ENCODE results near the gene LYPD8. TPM values are rescaled to one million over a fixed set of nuclear protein-coding genes. Genes with fewer than 3 reads are reported as not detected.
"Not testable (repeated sequence)": the region's sequence is repeated elsewhere in the genome, so short reads cannot be mapped to it uniquely, and the experiment has no call there.

Gene LYPD8
- total RNA-seq, 2 experiments from 2014 or later = not detected

GRCh38 chr1:248798791-248799190, 43.2 kb upstream of the LYPD8 start:
- no peak for TF ChIP-seq CTCF (IDR thresholded peaks at IDR 0.05)
- Mint-ChIP-seq H3K27ac (no peak overlapping the region), H3K4me1 (ENCODE audit: low read depth) (no peaks in the 10 kb centered on the region), H3K9me3 (peaks cover 6% of the 10 kb centered on the region), H3K4me3 (no peak overlapping the region), H3K36me3 (ENCODE audit: low read depth) (no peaks in the 10 kb centered on the region), H3K27me3 (peaks cover 19% of the 10 kb centered on the region)
- ATAC-seq (no peak), DNase-seq (no peak)
- intact Hi-C loops (cut with micrococcal nuclease) = no loop called here
- ChIA-PET POLR2A (no interaction called here), CTCF (interaction anchor here (1.6 to 2.1 kb wide), 2 partner anchors 8 to 177 kb away, joined by 5 to 8 read pairs; no protein-coding TSS in a partner anchor)

GRCh38 chr1:248794663-248795062, 39.1 kb upstream of the LYPD8 start:
- POLR2A ChIA-PET; ATAC-seq; H3K27me3 Mint-ChIP-seq; H3K4me1 Mint-ChIP-seq (ENCODE audit: low read depth); H3K36me3 Mint-ChIP-seq (ENCODE audit: low read depth); DNase-seq; H3K4me3 Mint-ChIP-seq; H3K27ac Mint-ChIP-seq; H3K9me3 Mint-ChIP-seq; intact Hi-C loops (cut with micrococcal nuclease): not testable (repeated sequence)
- CTCF ChIA-PET = interaction anchor here (2.2 kb wide), 1 partner anchor 13 kb away, joined by 6 read pairs; no protein-coding TSS in a partner anchor

- peak; percentile 61 for ATAC-seq
- DNase-seq = no peak
- Mint-ChIP-seq H3K9me3 (peaks cover 6% of the 10 kb centered on the region), H3K36me3 (ENCODE audit: low read depth) (no peaks in the 10 kb centered on the region), H3K4me3 (no peak overlapping the region), H3K27ac (no peak overlapping the region), H3K4me1 (ENCODE audit: low read depth) (no peaks in the 10 kb centered on the region), H3K27me3 (peaks cover 5% of the 10 kb centered on the region)
- POLR2A ChIA-PET = no interaction called here
- intact Hi-C loops (cut with micrococcal nuclease) = no loop called here
- TF ChIP-seq CTCF (IDR thresholded peaks at IDR 0.05) = no peak
- CTCF ChIA-PET = no interaction called here
Observed at GRCh38 chr1:248793592-248793991, 38.0 kb upstream of the LYPD8 start.

- peaks cover 5% of the 10 kb centered on the region for H3K27me3 Mint-ChIP-seq
- ChIA-PET POLR2A (no interaction called here), CTCF (interaction anchor here (1.0 kb wide), 1 partner anchor 34 kb away, joined by 3 read pairs; the partner anchor contains the start of gene SH3BP5L)
- H3K9me3 Mint-ChIP-seq = peaks cover 6% of the 10 kb centered on the region
- TF ChIP-seq CTCF (IDR thresholded peaks at IDR 0.05) = no peak
- H3K27ac Mint-ChIP-seq = no peak overlapping the region
- ATAC-seq (no peak), DNase-seq (no peak)
- H3K4me3 Mint-ChIP-seq = no peak overlapping the region
- H3K36me3 Mint-ChIP-seq (ENCODE audit: low read depth) = no peaks in the 10 kb centered on the region
- intact Hi-C loops (cut with micrococcal nuclease) = no loop called here
- no peaks in the 10 kb centered on the region for H3K4me1 Mint-ChIP-seq (ENCODE audit: low read depth)
Observed at GRCh38 chr1:248792342-248792741, 36.8 kb upstream of the LYPD8 start.

- intact Hi-C loops (cut with micrococcal nuclease) = no loop called here
- H3K4me1 Mint-ChIP-seq (ENCODE audit: low read depth) = no peaks in the 10 kb centered on the region
- DNase-seq = no peak
- no peak overlapping the region for H3K27ac Mint-ChIP-seq
- TF ChIP-seq CTCF (IDR thresholded peaks at IDR 0.05) = no peak
- H3K36me3 Mint-ChIP-seq (ENCODE audit: low read depth) = no peaks in the 10 kb centered on the region
- no peak for ATAC-seq
- POLR2A ChIA-PET = no interaction called here
- H3K9me3 Mint-ChIP-seq = peaks cover 6% of the 10 kb centered on the region
- no peak overlapping the region for H3K4me3 Mint-ChIP-seq
- CTCF ChIA-PET = interaction anchor here (1.5 kb wide), 1 partner anchor 169 kb away, joined by 3 read pairs; no protein-coding TSS in a partner anchor
- H3K27me3 Mint-ChIP-seq = no peaks in the 10 kb centered on the region
Observed at GRCh38 chr1:248791010-248791409, 35.5 kb upstream of the LYPD8 start.

Data from activated CD8-positive, alpha-beta T cell treated with anti-CD3 and anti-CD28 coated beads for 36 hours (primary cell).